Activated T-cell treated with anti-CD3 and anti-CD28 coated beads for 4 hours (primary cell): ENCODE measurements around the gene GOLGA8M.
"Not testable (repeated sequence)": the region's sequence is repeated elsewhere in the genome, so short reads cannot be mapped to it uniquely, and the experiment has no call there.

ENCODE experiments used
- DNase-seq: peaks from one replicate; pipeline ENCODE4 v3.0.0-alpha.2; 2020

Gene GOLGA8M

DNA sequence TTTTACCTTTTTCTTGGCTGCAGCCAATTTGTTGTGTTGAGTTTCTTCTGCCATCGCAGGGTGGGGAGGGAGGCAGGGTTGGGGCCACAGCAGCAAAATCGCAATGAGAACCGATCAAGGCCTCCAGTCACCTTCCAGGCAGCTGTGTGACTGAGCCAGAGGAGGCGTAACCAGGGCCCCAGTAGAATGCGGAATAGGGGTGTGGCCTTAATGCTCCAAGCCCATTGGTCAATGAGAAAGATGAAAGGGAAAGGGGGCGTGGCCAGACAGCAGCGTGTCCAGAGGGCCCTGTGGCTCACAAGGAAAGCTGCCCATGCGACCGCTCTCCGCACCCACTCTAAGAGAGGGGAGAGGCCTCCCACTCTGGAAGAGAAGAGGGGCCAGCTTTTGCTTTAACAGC, at the start of gene GOLGA8M:
Gene GOLGA8M (minus strand): TSS at position 152 of the 400 bp plus-strand sequence. CDS start 98 bp downstream, at position 54.
- DNase-seq = not testable (repeated sequence)

- not testable (repeated sequence) for DNase-seq
These were observed 30.7 kb upstream of the GOLGA8M start for GRCh38 chr15:28742890-28743289.

DNA sequence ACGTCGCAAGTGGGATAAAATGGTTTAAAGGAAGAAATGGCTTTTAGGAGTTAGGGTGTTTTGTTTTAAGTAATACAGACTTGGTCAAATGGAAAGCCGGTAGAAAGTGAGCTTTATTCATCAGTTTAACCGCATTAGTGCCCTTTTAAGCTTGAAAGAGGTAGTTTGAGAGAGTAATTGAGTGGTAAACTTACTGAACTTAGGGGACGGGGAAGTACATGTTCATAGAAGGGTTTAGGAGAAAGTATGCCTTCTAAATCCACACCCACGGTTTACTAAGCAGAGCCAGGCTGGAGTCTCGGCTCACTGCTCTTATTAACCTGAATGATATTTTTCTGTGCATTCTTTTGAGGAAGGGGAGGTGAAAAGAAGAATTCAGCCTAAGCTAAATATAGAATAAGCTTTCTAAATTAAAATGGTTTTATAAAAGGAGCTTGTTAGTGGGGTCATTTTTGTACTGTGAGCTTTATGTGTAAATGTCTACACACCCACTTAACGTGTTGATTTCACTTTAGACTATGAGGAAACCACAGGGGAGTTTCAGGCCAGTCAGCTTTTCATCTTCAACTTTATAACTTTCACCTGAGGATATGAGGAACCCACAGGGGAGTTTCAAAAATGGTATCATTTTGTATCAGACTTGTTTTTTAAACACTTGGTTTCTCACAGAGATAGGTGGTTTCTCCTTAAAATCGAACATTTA, 26.5 kb upstream of the GOLGA8M start:
- DNase-seq = not testable (repeated sequence)

DNA sequence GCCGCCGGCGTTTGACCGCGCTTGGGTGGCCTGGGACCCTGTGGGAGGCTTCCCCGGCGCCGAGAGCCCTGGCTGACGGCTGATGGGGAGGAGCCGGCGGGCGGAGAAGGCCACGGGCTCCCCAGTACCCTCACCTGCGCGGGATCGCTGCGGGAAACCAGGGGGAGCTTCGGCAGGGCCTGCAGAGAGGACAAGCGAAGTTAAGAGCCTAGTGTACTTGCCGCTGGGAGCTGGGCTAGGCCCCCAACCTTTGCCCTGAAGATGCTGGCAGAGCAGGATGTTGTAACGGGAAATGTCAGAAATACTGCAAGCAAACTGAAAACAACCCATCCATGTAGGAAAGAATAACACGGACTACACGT, 26.0 kb upstream of the GOLGA8M start:
- not testable (repeated sequence) for DNase-seq

- DNase-seq = not testable (repeated sequence)
These were observed 25.4 kb upstream of the GOLGA8M start for GRCh38 chr15:28737521-28738199.

GRCh38 chr15:28728061-28728460, 15.8 kb upstream of the GOLGA8M start:
- peak; percentile 17 for DNase-seq

DNA sequence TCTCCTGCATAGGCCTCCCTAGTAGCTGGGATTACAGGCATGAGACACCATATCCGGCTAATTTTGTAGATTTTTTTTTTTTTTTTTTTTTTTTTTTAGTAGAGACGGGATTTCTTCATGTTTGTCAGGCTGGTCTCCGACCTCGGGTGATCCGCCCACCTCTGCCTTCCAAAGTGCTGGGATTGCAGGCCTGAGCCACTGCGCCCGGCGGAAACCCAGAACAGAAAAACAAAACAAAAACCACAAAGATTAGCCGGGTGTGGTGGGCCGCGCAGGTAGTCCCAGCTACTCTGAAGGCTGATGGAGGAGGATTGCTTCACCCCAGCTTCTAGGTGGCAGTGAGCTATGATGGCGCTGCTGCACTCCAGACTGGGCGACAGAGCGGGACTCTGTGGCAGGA, 14.8 kb upstream of the GOLGA8M start:
- not testable (repeated sequence) for DNase-seq

- no peak for DNase-seq
These were observed 13.9 kb upstream of the GOLGA8M start for GRCh38 chr15:28726102-28726501.

DNA sequence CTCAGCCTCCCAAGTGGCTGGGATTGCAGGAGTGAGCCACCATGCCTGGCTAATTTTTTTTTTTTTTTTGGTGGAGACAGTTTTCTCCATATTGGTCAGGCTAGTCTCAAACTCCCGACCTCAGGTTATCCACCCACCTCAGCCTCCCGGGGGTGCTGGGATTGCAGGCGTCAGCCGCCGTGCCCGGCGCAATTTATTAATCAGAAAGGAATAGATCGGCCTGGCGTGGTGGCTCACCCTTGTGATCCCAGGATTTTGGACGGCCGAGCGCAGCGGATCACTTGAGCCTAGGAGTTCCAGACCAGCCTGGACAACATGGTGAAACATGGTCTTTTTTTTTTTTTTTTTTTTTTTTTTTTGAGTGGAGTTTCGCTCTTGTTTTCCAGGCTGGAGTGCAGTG, 13.3 kb upstream of the GOLGA8M start:
- DNase-seq = no peak

GRCh38 chr15:28723986-28724385, 11.8 kb upstream of the GOLGA8M start:
- DNase-seq = not testable (repeated sequence)

DNA sequence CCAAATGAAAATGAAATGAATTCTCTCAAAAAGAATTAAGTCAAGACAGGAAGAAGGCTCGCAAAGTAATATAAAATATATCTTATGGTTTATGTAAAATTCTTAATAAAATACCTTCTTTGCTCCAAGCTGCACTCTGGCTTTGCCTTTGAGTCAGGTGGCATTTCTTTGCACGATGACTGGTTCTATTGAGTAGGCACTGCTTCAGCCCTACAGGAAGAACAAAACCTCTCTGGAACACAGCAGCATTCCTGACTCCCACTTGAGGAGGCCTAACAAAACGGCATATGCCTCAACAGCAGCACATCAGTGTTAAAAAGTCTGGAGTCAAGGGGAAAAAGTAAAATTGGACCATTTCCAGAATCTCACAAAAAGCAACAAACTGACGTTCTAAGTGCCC, 7.4 kb upstream of the GOLGA8M start:
- not testable (repeated sequence) for DNase-seq

- not testable (repeated sequence) for DNase-seq
These were observed 6.4 kb upstream of the GOLGA8M start for GRCh38 chr15:28718576-28718975.

GRCh38 chr15:28714176-28714575, 2.0 kb upstream of the GOLGA8M start:
- DNase-seq = not testable (repeated sequence)

- DNase-seq = not testable (repeated sequence)
These were observed 8.3 kb downstream of the GOLGA8M start for GRCh38 chr15:28703927-28704326.

- not testable (repeated sequence) for DNase-seq
These were observed 9.8 kb downstream of the GOLGA8M start for GRCh38 chr15:28702427-28702826.

DNA sequence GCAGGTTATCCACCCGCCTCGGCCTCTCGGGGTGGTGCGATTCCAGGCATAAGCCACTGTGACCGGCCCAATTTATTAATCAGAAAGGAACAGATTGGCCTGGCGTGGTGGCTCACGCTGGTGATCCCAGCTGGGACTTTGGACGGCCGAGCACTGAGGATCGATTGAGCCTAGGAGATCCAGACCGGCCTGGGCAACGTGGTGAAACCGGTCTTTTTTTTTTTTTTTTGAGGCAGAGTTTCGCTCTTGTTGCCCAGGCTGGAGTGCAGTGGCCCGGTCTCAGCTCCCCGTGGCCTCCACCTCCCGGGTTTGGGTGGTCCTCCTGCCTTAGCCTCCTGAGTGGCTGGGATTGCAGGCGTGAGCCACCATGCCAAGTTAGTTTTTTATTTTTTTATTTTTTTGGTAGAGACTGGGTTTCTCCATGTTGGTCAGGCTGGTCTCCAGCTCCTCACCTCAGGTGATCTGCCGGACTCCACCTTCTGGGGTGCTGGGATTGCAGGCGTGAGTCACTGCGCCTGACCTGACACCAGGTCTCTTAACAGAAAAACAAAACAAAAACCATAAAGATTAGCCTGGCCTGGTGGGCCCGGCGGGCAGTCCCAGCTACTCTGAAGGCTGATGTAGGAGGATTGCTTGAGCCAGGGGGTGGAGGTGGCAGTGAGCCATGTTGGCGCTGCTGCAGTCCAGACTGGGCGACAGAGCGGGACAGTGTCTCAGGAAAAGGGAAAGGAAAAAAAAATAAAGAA, 18.0 kb downstream of the GOLGA8M start:
- not testable (repeated sequence) for DNase-seq

- not testable (repeated sequence) for DNase-seq
These were observed 19.2 kb downstream of the GOLGA8M start for GRCh38 chr15:28693021-28693420.

GRCh38 chr15:28673533-28673932, 38.7 kb downstream of the GOLGA8M start:
- not testable (repeated sequence) for DNase-seq

- DNase-seq = not testable (repeated sequence)
These were observed 40.1 kb downstream of the GOLGA8M start for GRCh38 chr15:28672122-28672521.

DNA sequence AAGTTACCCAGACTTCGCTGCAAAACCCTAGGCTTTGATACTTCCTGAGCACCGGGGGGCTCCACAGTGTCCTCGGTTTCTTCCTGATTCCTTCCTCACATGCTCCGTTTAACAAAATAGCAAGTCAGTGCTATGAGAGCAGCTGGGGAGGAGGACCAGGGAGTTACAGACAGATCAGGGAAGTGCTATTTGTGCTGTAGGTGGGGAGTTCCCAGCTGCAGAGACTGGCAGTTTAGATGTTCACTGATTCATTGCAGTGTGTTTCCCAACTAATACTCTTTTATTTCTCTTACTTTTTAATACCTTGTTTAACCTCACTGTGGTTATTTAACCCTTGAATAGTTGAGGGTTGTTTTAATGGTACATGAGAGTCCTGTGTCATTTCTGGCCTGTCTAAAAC, 45.8 kb downstream of the GOLGA8M start:
- DNase-seq = not testable (repeated sequence)

GRCh38 chr15:28664575-28664974, 47.6 kb downstream of the GOLGA8M start:
- DNase-seq = not testable (repeated sequence)

DNA sequence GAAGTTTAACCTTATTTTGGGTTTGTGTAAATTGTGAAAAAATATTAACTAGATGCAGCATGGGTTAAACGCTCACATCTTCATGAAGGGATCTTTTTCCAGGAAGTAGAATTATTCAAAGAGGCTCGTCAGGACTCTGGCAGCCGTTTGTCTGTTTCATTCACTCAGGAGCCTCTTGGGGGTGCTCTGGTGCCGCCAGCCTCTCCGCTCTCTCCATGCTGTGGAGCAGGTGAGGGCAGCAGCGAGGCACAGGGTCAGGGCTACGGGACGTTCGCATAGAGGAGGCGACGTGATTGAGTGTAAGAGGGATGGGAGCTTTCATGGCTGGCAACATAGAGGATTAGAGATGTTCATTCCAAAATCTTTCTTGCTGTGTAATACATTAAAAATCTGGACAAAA, 48.5 kb downstream of the GOLGA8M start:
- not testable (repeated sequence) for DNase-seq

GRCh38 chr15:28660750-28661149, 51.5 kb downstream of the GOLGA8M start:
- not testable (repeated sequence) for DNase-seq

DNA sequence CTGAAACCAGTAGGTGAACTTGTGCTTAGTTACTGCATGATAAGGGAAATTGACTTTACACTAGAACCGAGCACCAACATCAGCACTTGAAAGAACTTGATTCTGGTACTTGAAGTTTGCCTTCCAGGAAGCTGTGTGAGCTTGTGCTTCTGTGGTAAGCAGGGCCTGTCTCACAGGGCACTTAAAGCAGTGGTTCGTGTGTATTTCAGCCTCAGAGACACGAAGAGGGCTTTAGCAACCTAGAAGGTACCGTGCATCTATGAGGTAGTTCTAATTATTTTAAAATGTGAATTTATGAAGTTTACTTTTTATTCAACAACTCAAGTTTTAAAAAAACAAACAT, 56.2 kb downstream of the GOLGA8M start:
- DNase-seq = not testable (repeated sequence)
